Smooth muscle cell (in vitro differentiated cells): ENCODE measurements around the gene GPR183. TPM values are rescaled to one million over a fixed set of nuclear protein-coding genes. Genes with fewer than 3 reads are reported as not detected.

Experiments used
- DNase-seq: peaks from one replicate; lab custom pipeline; 2025; ENCODE audit not compliant: unreplicated experiment; lab: John Stamatoyannopoulos, UW
- H2AFZ ChIP-seq: fragments of 200-600 bp; sonication (generic); 2 replicates; pipeline ENCODE4 v1.6.0; 2016; ENCODE audit warnings: antibody characterized with exemption, low read depth, mild to moderate bottlenecking
- H3F3A ChIP-seq: fragments of 200-600 bp; sonication (generic); 2 replicates; pipeline ENCODE4 v1.6.0; 2017; ENCODE audit warnings: antibody characterized with exemption, low read depth
- H3K27ac ChIP-seq: fragments of 200-600 bp; sonication (generic); 2 replicates; pipeline ENCODE4 v1.5.1; 2016; ENCODE audit warnings: low read depth, mild to moderate bottlenecking
- H3K27me3 ChIP-seq: fragments of 200-600 bp; sonication (generic); 2 replicates; pipeline ENCODE4 v1.6.1; 2016; ENCODE audit warnings: low read depth, mild to moderate bottlenecking
- H3K36me3 ChIP-seq: fragments of 200-600 bp; sonication (generic); 2 replicates; pipeline ENCODE4 v1.5.1; 2016; ENCODE audit warnings: low read depth
- H3K4me1 ChIP-seq: fragments of 200-600 bp; sonication (generic); 2 replicates; pipeline ENCODE4 v1.5.1; 2016; ENCODE audit warnings: low read depth
- H3K4me2 ChIP-seq: fragments of 200-600 bp; sonication (generic); 2 replicates; pipeline ENCODE4 v1.6.0; 2016; ENCODE audit warnings: mild to moderate bottlenecking
- H3K4me3 ChIP-seq: fragments of 200-600 bp; sonication (generic); 2 replicates; pipeline ENCODE4 v1.5.1; 2016; ENCODE audit warnings: mild to moderate bottlenecking
- H3K79me2 ChIP-seq: fragments of 200-600 bp; sonication (generic); 2 replicates; pipeline ENCODE4 v1.6.0; 2016; ENCODE audit warnings: low read depth, mild to moderate bottlenecking
- H3K9ac ChIP-seq: fragments of 200-600 bp; sonication (generic); 2 replicates; pipeline ENCODE4 v1.6.0; 2016; ENCODE audit warnings: low read depth
- H3K9me3 ChIP-seq: fragments of 200-600 bp; sonication (generic); replicated peaks from 2 replicates; pipeline ENCODE4 v1.5.1; 2016; ENCODE audit warnings: low read depth
- H4K20me1 ChIP-seq: fragments of 200-600 bp; sonication (generic); 2 replicates; pipeline ENCODE4 v1.6.0; 2016; ENCODE audit warnings: low read depth
- CTCF ChIP-seq: fragments of 200-600 bp; sonication (generic); IDR thresholded peaks from 2 replicates; pipeline ENCODE4 v1.5.1; 2017; ENCODE audit warnings: borderline replicate concordance, mild to moderate bottlenecking, antibody characterized with exemption; ENCODE audit not compliant: insufficient read depth, poor library complexity, severe bottlenecking
- WGBS: methylation state at CpG from one replicate; pipeline ENCODE4 v1.1.7; 2016; ENCODE audit warnings: low lambda C conversion rate; 5-methylcytosine and 5-hydroxymethylcytosine counted together
- polyA plus RNA-seq: library from polyadenylated mRNA; unstranded; fragments of >200 nt; fragmentation: Nextera tagmentation; extraction: Ambion mirVana; gene quantifications from 2 replicates; pipeline ENCODE4 v1.2.1, GENCODE V29; 2016
- total RNA-seq: library from RNA; depleted of rRNA; stranded (reverse); fragments of >200 nt; gene quantifications from 2 replicates; pipeline ENCODE4 v1.2.3, GENCODE V29; 2014

GPR183 gene
- total and polyA plus RNA-seq, 2 experiments from 2014 or later, result 32.4 to 33.0 TPM

- Histone ChIP-seq H3K9me3 (no peaks in the 10 kb centered on the region), H3K79me2 (no peaks in the 10 kb centered on the region), H3K27me3 (no peaks in the 10 kb centered on the region), H3K4me1 (no peaks in the 10 kb centered on the region), H3K4me3 (no peak overlapping the region), H3K27ac (no peak overlapping the region), H3K36me3 (no peaks in the 10 kb centered on the region), H2AFZ (no peak overlapping the region), H3K9ac (no peak overlapping the region), H3K4me2 (no peak overlapping the region), H3F3A (no peaks in the 10 kb centered on the region), H4K20me1 (peaks cover 4% of the 10 kb centered on the region)
- WGBS, result 97% methylated on average over 4 of the region's 4 CpGs
- no peak for TF ChIP-seq CTCF
- no peak for DNase-seq
Observed at GRCh38 chr13:99267927-99268326, 39.3 kb downstream of the GPR183 start.

DNA sequence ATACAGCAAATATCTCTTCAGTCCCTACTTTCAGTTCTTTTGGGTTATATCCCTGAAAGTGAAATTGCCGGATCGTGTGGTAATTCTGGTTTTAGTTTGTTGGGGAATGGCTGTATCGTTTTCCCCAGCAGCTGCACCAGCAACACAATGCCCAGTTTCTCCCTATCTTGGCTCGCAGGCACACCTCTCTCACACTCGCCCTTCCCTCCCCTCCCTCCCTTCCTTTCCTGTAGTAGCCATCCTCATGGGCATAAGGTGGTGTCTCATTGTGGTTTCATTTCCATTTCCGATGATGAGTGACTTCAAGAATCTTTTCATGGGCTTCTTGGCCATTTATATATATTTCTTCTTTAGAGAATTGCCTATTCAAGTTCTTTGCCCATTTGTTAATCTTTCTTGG lies 40.4 kb downstream of the GPR183 start:
- no peak for DNase-seq
- Histone ChIP-seq H3K4me3 (no peak overlapping the region), H4K20me1 (peaks cover 4% of the 10 kb centered on the region), H3K79me2 (no peaks in the 10 kb centered on the region), H3K4me1 (no peaks in the 10 kb centered on the region), H3K36me3 (no peaks in the 10 kb centered on the region), H3K9me3 (no peaks in the 10 kb centered on the region), H3K9ac (no peak overlapping the region), H3K27ac (no peak overlapping the region), H3F3A (no peaks in the 10 kb centered on the region), H3K27me3 (no peaks in the 10 kb centered on the region), H3K4me2 (no peak overlapping the region), H2AFZ (no peak overlapping the region)
- TF ChIP-seq CTCF, result no peak
- 97% methylated on average over 6 of the region's 6 CpGs for WGBS

- no peak overlapping the region for H3K9ac ChIP-seq
- no peaks in the 10 kb centered on the region for H3F3A ChIP-seq
- DNase-seq, result no peak
- H3K79me2 ChIP-seq, result no peaks in the 10 kb centered on the region
- H3K4me1 ChIP-seq, result no peaks in the 10 kb centered on the region
- no peaks in the 10 kb centered on the region for H3K36me3 ChIP-seq
- WGBS, result 56% methylated on average over 3 of the region's 3 CpGs
- H2AFZ ChIP-seq, result no peak overlapping the region
- no peaks in the 10 kb centered on the region for H3K9me3 ChIP-seq
- no peak overlapping the region for H3K4me2 ChIP-seq
- peaks cover 4% of the 10 kb centered on the region for H4K20me1 ChIP-seq
- H3K4me3 ChIP-seq, result no peak overlapping the region
- peak; percentile 59 for TF ChIP-seq CTCF
- no peak overlapping the region for H3K27ac ChIP-seq
- H3K27me3 ChIP-seq, result no peaks in the 10 kb centered on the region
Observed at GRCh38 chr13:99265821-99266426, 41.3 kb downstream of the GPR183 start.

GRCh38 chr13:99265162-99265800 lies 41.9 kb downstream of the GPR183 start:
- H3K4me3 ChIP-seq, result no peak overlapping the region
- no peak overlapping the region for H2AFZ ChIP-seq
- no peak overlapping the region for H3K4me2 ChIP-seq
- no peaks in the 10 kb centered on the region for H3F3A ChIP-seq
- no peak for TF ChIP-seq CTCF
- no peaks in the 10 kb centered on the region for H3K36me3 ChIP-seq
- no peaks in the 10 kb centered on the region for H3K79me2 ChIP-seq
- 83% methylated on average over 8 of the region's 8 CpGs for WGBS
- no peak overlapping the region for H3K27ac ChIP-seq
- H3K4me1 ChIP-seq, result no peaks in the 10 kb centered on the region
- no peaks in the 10 kb centered on the region for H3K9me3 ChIP-seq
- DNase-seq, result no peak
- peaks cover 7% of the 10 kb centered on the region for H4K20me1 ChIP-seq
- no peak overlapping the region for H3K9ac ChIP-seq
- no peaks in the 10 kb centered on the region for H3K27me3 ChIP-seq
